Adrenal gland (tissue), 5 donors: Measurements from ENCODE around the gene CYP11A1.

Experiments used
- CTCF ChIP-seq, 6 experiments: fragments of 450-650 bp in 4 of 6; fragments of 200-600 bp in 2 of 6; sonication (generic) in 1 of 6; IDR thresholded peaks; 1 replicate in 5 of 6; 2 replicates in 1 of 6; pipeline versions ENCODE4 v1.5.1 to v1.8.0; 2016 to 2021; ENCODE audit warnings: antibody characterized with exemption in 6 of 6, mild to moderate bottlenecking in 2 of 6, moderate library complexity in 1 of 6
- POLR2A ChIP-seq, 2 donors: fragments of 450-650 bp; IDR thresholded peaks; one replicate each; pipeline ENCODE4 v1.6.1; 2017; ENCODE audit warnings: antibody characterized with exemption in 2 of 2, mild to moderate bottlenecking in 2 of 2, moderate library complexity in 1 of 2
- donor health status: DM: no; HTN: no; CAD: no.

- TF ChIP-seq CTCF (IDR thresholded peaks at IDR 0.05) (no peak), POLR2A (IDR thresholded peaks at IDR 0.05) (no peak)
Observed at GRCh38 chr15:74377831-74378766, 10.7 kb upstream of the CYP11A1 start.
